Measurements from ENCODE around the gene DCTN5.
"Not testable (repeated sequence)": the region's sequence is repeated elsewhere in the genome, so short reads cannot be mapped to it uniquely, and the experiment has no call there.

DCTN5 gene

DNA sequence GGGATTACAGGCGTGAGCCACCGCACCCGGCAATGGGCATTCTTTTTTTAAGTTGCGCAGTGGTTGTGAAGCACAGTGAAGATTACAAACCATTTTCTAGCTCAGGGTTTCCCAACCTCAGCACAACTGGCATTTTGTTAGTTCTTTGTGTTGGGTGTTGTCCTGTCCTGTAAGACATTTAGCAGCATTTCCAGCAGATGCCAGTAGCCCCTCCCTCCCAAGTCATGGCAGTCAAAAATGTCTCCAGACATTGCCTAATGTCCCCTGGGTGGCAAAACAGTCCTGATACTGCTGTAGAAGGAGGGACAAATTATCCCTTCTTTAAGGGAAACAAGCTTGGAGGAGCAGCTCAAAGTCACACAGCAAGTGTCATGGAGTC is 53.0 kb downstream of the DCTN5 start:
- DNase-seq (ENCODE audit: low spot score) = no peak

DNA sequence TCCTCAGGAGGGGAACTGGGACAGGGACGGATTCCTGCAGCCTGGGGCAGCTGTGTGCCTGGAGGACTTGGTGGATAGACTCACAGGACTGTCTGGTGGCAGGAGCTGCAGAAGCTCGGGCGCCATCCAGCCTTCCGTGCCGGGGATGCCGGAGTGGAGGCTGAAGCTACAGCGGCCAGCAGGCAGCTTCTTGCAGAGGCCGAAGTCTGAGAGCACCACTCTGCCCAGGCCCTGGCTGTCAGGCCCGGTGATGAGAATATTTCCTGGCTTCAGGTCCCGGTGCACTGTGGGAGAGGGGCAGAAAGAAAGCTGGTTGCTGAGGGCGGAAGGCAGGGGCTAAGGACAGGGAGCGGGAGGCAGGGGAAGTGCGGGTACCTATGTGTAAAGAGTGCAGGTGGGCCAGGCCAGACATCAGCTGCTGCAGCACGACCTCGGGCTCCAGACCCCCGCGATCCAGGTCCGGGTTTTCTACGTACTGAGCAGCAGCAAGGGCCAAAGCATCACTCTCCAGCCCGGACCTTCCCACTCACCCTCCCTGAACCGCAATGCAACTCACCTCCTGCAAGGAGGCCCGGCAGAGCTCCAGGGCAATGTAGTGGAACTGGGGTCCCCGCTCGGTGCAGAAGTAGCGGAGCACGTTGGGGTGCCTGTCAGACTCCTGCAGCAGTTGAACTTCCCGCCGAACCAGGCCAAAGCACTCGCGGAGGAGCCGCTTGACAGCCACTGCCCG is 53.5 kb downstream of the DCTN5 start:
- DNase-seq (ENCODE audit: low spot score) = peak; percentile 80

GRCh38 chr16:23695756-23696155 is 54.5 kb downstream of the DCTN5 start:
- DNase-seq (ENCODE audit: low spot score) = no peak

GRCh38 chr16:23699100-23699499 is 57.8 kb downstream of the DCTN5 start:
- no peak for DNase-seq (ENCODE audit: low spot score)

GRCh38 chr16:23700093-23700492 is 58.8 kb downstream of the DCTN5 start:
- no peak for DNase-seq (ENCODE audit: low spot score)

GRCh38 chr16:23700509-23700908 is 59.2 kb downstream of the DCTN5 start:
- peak; percentile 37 for DNase-seq (ENCODE audit: low spot score)

- no peak for DNase-seq (ENCODE audit: low spot score)
Observed at GRCh38 chr16:23701045-23701444, 59.8 kb downstream of the DCTN5 start.

GRCh38 chr16:23702951-23703350 is 61.7 kb downstream of the DCTN5 start:
- no peak for DNase-seq (ENCODE audit: low spot score)

DNA sequence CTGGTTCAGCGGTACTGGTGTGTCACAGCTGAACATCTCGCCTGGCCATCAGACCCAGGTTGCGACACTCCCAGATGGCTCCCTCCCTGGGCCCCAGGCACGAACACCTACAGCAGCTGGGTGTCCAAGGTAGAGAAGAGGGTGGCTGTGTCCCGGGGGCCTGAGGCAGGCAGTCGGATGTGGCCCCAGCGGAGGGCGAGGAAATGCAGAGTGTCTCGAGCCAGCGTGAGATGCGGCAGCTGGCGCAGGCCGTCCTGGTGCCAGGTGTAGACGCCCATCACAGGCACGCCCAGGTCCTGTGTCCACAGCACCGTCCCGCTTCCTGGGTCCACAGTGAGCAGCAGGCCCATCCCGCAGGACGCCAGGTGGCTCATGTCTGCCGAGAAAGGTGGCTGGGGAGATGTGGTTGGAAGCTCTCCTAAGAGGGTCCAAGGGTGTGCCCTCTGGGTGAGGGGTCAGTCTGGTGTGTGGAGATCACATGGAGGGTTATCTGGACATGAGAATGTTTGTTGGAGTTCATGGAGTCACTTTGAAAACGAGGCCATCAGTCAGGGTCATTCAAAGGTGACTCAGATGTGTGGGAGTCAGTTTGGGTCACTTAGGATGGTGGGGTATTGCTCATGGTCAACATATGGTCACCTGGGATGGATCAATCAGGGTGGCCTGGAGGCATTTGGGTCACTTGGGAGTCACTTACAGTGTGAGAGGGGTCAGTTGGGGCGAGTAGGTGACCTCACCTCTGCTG is 63.7 kb downstream of the DCTN5 start:
- DNase-seq (ENCODE audit: low spot score) = no peak

DNA sequence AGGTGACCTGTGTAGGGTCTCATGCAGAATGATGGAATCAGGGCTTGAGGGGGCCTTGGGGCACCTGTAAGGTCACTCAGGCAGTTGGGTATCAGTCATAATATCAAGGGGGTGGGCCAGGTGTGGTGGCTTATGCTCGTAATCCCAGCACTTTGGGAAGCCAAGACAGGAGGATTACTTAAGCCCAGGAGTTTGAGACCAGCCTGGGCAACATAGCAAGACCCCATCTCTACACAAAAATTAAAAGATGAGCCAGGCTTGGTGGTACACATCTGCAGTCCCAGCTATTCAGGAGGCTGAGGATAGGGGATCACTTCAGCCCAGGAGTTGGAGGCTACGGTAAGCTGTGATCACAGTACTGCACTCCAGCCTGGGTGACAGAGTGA is 64.2 kb downstream of the DCTN5 start:
- no peak for DNase-seq (ENCODE audit: low spot score)

- no peak for DNase-seq (ENCODE audit: low spot score)
Observed at GRCh38 chr16:23706439-23706838, 65.2 kb downstream of the DCTN5 start.

DNA sequence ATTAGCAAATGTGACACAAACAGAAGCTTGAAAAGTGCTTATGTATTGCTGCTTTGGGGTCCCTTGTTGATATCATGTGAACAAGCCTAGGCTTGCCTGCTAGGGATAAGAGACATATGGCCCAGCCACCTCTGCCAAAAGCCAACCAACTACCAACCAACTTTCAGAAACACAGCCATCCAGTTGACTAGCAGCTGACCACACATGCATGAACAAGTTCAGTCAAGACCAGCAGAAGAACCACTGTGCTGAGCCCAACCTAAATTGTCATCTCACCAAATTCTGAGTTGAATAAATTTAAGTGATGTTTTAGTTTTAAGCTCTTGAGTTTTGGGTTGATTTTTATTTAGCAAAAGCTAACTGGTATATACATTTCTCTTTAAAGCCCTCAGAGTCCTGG is 68.3 kb downstream of the DCTN5 start:
- DNase-seq (ENCODE audit: low spot score) = no peak

DNA sequence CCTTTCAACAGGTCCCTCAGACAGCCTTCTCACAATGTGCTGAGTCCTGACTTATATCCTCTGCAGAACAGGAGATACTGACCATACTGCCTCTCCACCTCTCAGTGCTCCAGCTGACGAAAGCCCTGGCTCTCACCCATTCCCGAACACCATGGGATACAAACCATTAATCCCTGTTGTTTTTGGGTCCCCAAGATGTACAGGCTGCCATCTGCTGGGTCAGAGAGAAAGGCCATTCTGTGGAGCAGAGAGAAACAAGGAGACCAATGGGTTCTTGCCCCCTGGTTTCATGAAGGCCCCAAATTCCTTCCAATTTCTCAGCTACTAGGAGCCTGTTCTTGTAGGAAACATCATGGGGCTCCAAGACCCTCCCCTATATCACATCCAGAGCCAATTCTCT is 68.7 kb downstream of the DCTN5 start:
- DNase-seq (ENCODE audit: low spot score) = no peak

GRCh38 chr16:23710504-23710903 is 69.2 kb downstream of the DCTN5 start:
- no peak for DNase-seq (ENCODE audit: low spot score)

DNA sequence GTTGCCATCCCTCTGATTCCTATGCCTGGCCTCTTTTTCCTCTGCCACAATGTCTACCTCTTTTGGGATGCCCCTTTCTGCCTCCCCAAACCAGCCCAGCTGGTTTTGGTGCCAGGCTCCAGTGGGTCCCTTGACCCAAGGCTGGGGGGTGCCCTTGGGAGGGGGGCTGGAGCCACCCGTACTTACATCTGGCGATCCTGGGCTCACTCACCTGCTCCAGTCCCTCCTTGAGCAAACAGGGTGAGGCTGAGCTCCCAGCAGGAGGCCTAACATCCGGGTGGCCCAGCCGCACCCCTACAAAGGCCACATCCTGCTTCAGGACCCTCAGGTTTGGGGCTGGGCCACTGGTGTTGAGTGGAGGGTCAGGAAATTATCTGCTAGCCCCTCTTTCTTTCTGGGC is 70.5 kb downstream of the DCTN5 start:
- no peak for DNase-seq (ENCODE audit: low spot score)

GRCh38 chr16:23712976-23713375 is 71.7 kb downstream of the DCTN5 start, which contains the start of gene ERN2:
TSS of gene ERN2 (minus strand) at chr16:23713222. CDS start at chr16:23713187, 35 bp downstream.
- DNase-seq (ENCODE audit: low spot score) = no peak

DNA sequence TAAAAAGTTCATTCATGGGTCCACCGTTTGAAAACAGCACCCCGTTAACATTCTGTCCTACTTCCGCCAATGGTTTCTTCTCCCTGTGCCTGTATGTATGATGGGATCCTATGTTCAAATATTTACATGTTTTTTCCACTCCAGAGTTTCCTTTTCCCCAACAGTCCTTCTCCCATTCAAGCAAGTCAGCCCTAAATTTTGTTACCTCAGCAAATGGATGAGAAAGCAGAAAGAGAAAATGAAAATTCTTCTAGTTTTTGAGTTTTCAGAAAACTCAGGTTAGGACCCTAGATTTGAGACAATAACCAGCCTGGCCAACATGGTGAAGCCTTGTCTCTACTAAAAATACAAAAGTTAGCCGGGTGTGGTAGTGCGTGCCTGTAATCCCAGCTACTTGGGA is 75.2 kb downstream of the DCTN5 start:
- DNase-seq (ENCODE audit: low spot score) = no peak

- DNase-seq (ENCODE audit: low spot score) = not testable (repeated sequence)
Observed at GRCh38 chr16:23722613-23723240, 81.5 kb downstream of the DCTN5 start.

- DNase-seq (ENCODE audit: low spot score) = no peak
Observed at GRCh38 chr16:23724096-23724784, 83.0 kb downstream of the DCTN5 start.

- DNase-seq (ENCODE audit: low spot score) = no peak
Observed at GRCh38 chr16:23724785-23725131, 83.5 kb downstream of the DCTN5 start.

GRCh38 chr16:23726710-23727109 is 85.4 kb downstream of the DCTN5 start:
- DNase-seq (ENCODE audit: low spot score) = no peak
